ENCODE results near the gene ZNF563. TPM values are rescaled to one million over a fixed set of nuclear protein-coding genes. Genes with fewer than 3 reads are reported as not detected.
A peak's percentile ranks its signal among the peaks of the same experiment; 100 is the strongest.
"Not testable (repeated sequence)": the region's sequence is repeated elsewhere in the genome, so short reads cannot be mapped to it uniquely, and the experiment has no call there.

The ZNF563 gene
- total RNA-seq, 1 donor from 2014 or later = 3.8 TPM

DNA sequence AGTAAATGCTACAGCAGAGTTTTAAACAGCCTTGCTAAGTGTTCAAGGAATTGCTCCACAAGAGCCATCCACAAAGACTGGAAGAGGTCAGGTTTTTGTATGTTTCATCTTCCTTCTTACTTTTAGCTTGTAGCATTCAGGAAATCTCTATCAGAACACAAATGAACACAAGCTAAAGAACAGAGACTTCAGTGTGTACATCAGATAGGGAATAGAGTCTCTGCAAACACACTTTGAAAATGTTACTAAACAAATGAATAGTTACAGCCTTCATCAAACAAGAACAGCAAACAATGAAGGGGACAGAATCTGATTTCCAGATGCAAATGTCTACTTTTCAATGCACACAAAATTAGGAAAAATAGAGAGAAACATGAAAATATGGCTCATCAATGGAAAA lies 7.7 kb downstream of the ZNF563 start:
- no peak for TF ChIP-seq CTCF (IDR thresholded peaks at IDR 0.05; ENCODE audit: partially characterized antibody, unreplicated experiment)
- peaks cover 2% of the 10 kb centered on the region for H3K9me3 Mint-ChIP-seq (ENCODE audit: unreplicated experiment)
- H3K27ac Mint-ChIP-seq (ENCODE audit: unreplicated experiment) = no peak overlapping the region
- H3K36me3 Mint-ChIP-seq (ENCODE audit: unreplicated experiment) = peaks cover 10% of the 10 kb centered on the region
- no peaks in the 10 kb centered on the region for H3K27me3 Mint-ChIP-seq (ENCODE audit: unreplicated experiment)
- H3K4me1 Mint-ChIP-seq (ENCODE audit: low read depth, unreplicated experiment) = no peaks in the 10 kb centered on the region
- no peak overlapping the region for H3K4me3 Mint-ChIP-seq (ENCODE audit: unreplicated experiment)
- no peak for DNase-seq

- H3K27me3 Mint-ChIP-seq (ENCODE audit: unreplicated experiment) = no peaks in the 10 kb centered on the region
- H3K27ac Mint-ChIP-seq (ENCODE audit: unreplicated experiment) = no peak overlapping the region
- no peak for DNase-seq
- peaks cover 35% of the 10 kb centered on the region for H3K36me3 Mint-ChIP-seq (ENCODE audit: unreplicated experiment)
- no peak overlapping the region for H3K4me3 Mint-ChIP-seq (ENCODE audit: unreplicated experiment)
- H3K4me1 Mint-ChIP-seq (ENCODE audit: low read depth, unreplicated experiment) = no peaks in the 10 kb centered on the region
- peaks cover 6% of the 10 kb centered on the region for H3K9me3 Mint-ChIP-seq (ENCODE audit: unreplicated experiment)
- no peak for TF ChIP-seq CTCF (IDR thresholded peaks at IDR 0.05; ENCODE audit: partially characterized antibody, unreplicated experiment)
These were observed 14.5 kb downstream of the ZNF563 start for GRCh38 chr19:12318782-12319413.

GRCh38 chr19:12314553-12314952 lies 18.9 kb downstream of the ZNF563 start:
- H3K9me3 Mint-ChIP-seq (ENCODE audit: unreplicated experiment) = peaks cover 4% of the 10 kb centered on the region
- TF ChIP-seq CTCF (IDR thresholded peaks at IDR 0.05; ENCODE audit: partially characterized antibody, unreplicated experiment) = no peak

DNA sequence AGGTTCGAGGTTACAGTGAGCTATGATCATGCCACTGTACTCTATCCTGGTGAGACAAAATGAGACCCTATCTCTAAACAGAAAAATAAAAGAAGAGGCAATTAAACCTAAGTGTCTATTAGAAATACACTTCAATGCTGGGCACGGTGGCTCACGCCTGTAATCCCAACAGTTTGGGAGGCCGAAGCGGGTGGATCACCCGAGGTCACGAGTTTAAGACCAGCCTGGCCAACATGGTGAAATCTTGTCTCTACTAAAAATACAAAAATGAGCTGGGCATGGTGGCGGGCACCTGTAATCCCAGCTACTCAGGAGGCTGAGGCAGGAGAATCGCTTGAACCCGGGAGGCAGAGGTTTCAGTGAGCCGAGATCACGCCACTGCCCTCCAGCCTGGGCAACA lies 24.5 kb downstream of the ZNF563 start:
- H3K36me3 Mint-ChIP-seq (ENCODE audit: unreplicated experiment); H3K27me3 Mint-ChIP-seq (ENCODE audit: unreplicated experiment); H3K9me3 Mint-ChIP-seq (ENCODE audit: unreplicated experiment); DNase-seq; H3K4me1 Mint-ChIP-seq (ENCODE audit: low read depth, unreplicated experiment); H3K27ac Mint-ChIP-seq (ENCODE audit: unreplicated experiment); H3K4me3 Mint-ChIP-seq (ENCODE audit: unreplicated experiment): not testable (repeated sequence)

More at GRCh38 chr19:12314553-12314952, 18.9 kb downstream of the ZNF563 start:
- Mint-ChIP-seq H3K27ac (ENCODE audit: unreplicated experiment) (no peak overlapping the region), H3K4me1 (ENCODE audit: low read depth, unreplicated experiment) (no peaks in the 10 kb centered on the region), H3K4me3 (ENCODE audit: unreplicated experiment) (no peak overlapping the region), H3K36me3 (ENCODE audit: unreplicated experiment) (peaks cover 21% of the 10 kb centered on the region), H3K27me3 (ENCODE audit: unreplicated experiment) (no peaks in the 10 kb centered on the region)
- DNase-seq = no peak

- peak overlapping the region; percentile 96 for H3K27ac Mint-ChIP-seq (ENCODE audit: unreplicated experiment)
- peaks cover 3% of the 10 kb centered on the region for H3K27me3 Mint-ChIP-seq (ENCODE audit: unreplicated experiment)
- TF ChIP-seq CTCF (IDR thresholded peaks at IDR 0.05; ENCODE audit: partially characterized antibody, unreplicated experiment) = no peak
- peaks cover 2% of the 10 kb centered on the region for H3K4me1 Mint-ChIP-seq (ENCODE audit: low read depth, unreplicated experiment)
- peaks cover 10% of the 10 kb centered on the region for H3K9me3 Mint-ChIP-seq (ENCODE audit: unreplicated experiment)
- no peak for DNase-seq
- H3K36me3 Mint-ChIP-seq (ENCODE audit: unreplicated experiment) = no peaks in the 10 kb centered on the region
- H3K4me3 Mint-ChIP-seq (ENCODE audit: unreplicated experiment) = peak overlapping the region; percentile 92
These were observed 38.2 kb downstream of the ZNF563 start for GRCh38 chr19:12295191-12295590.

All from glutamatergic neuron (in vitro differentiated cells).